Measurements from ENCODE around the gene CREB5.

Gene CREB5

DNA sequence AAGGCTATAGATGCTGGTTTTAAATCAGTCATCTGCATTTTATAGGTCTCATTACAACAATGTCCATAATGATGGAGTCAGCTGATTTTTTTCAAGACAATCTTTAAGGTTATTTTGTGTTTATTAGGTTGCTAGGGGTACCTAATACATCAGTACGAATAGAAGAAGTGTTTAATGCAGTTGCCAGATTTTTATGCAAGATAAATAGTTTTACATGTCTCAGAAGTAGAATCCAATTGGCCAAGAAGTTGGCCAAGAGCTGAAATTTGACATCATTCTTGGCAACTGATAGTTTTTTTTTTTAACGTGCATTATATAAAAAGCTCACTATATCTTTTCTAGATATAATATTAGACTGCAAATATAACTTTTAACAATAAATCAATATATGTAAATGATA is 337.3 kb downstream of the CREB5 start:
- H3K27ac ChIP-seq = no peak overlapping the region
- no peak for DNase-seq (ENCODE audit: low read depth, low spot score)

DNA sequence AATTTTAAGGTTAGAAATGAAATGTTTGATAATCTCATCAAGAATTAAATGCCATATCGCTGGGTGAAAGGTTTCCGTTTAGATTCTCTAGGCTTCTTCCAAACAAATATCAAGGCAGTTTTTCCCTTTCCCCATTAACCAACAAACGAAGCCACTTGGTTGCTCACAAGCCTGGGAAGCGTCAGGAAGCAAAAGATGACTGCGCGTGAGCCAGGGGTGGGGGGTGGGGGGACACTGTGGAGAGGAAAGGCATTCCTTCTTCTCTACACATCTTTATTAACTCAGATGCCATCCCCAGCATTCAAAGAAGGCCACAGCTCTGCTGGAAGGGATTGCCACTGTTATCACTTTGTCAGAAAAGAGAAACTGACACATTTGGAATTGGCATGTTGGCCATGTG is 338.7 kb downstream of the CREB5 start:
- no peak overlapping the region for H3K27ac ChIP-seq
- no peak for DNase-seq (ENCODE audit: low read depth, low spot score)

DNA sequence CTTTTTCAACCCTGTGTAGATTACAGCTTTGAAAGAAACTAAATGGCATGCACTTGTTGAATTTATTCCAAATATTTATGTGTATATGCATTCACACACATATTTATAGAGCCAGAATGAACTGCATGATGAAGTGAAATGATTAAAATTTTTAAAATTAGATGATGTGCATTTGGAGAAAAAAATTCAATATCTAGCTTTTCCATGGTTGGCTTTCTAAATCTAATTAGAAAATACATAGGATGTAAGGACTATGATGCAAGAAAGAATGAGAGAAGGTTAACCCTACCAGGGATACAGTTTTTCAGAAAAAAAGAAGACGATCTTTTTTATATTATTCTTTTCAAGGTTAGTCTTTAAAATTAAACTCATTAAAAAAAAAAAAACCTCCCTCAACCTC is 341.3 kb downstream of the CREB5 start:
- H3K27ac ChIP-seq = no peak overlapping the region
- DNase-seq (ENCODE audit: low read depth, low spot score) = no peak

DNA sequence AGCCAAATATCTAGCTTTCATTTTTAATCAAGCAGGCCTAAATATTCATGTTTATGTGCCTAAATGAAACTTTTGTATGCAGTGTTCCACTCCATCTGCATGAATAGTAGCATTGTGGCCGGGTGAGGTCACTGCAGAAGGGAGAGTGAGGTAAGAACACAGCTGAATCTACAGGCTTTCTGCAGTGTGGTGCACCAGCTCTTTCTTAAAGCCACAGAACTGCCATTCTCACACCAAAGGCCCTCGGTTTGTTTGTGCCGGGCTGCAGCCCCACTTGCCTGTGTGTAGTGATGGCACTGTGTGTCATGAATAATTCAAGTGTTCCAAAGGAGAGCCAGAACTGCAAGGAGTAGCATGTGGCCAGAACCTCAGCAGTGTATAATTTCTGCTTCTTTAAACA is 341.7 kb downstream of the CREB5 start:
- no peak overlapping the region for H3K27ac ChIP-seq
- no peak for DNase-seq (ENCODE audit: low read depth, low spot score)

DNA sequence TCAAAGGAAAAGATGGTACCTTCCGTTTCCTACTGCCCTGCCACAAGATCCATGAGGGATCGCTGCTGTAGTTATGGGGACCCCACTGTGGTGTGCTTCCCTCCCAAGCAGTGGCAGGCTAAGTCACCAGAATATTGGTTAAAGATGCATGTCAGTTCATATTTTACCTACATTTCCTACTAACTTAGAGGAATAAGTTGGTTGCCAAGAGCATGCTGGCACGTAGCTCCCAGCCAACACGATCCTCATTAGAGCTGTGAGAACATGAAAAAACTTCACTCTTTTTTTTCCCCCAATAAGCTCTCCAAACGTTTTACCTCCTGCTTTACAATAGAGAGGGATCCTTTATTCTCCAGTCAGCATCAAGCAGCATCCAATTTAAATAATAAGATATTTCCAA is 342.1 kb downstream of the CREB5 start:
- DNase-seq (ENCODE audit: low read depth, low spot score) = no peak
- no peak overlapping the region for H3K27ac ChIP-seq

DNA sequence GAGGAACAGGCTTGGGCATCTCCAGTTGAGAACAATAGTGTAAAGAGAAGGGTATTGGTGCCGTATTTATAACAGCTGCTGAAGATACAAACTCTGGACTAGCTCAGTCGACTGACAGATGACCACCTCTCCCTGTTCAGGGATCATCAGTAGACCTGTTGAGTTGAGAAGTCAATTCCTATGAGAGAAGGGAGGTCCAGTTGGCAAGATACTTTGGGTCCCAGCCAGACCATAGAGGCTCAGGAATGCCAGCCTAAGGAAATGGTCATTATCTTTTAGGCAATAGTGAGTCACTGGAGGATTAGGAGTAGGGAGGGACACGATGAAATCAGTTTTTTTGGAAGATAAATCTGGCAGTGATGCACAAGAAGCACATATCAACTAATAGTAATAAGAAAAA is 342.9 kb downstream of the CREB5 start:
- no peak overlapping the region for H3K27ac ChIP-seq
- no peak for DNase-seq (ENCODE audit: low read depth, low spot score)

GRCh38 chr7:28758186-28758585 is 345.9 kb downstream of the CREB5 start:
- no peak overlapping the region for H3K27ac ChIP-seq
- no peak for DNase-seq (ENCODE audit: low read depth, low spot score)

DNA sequence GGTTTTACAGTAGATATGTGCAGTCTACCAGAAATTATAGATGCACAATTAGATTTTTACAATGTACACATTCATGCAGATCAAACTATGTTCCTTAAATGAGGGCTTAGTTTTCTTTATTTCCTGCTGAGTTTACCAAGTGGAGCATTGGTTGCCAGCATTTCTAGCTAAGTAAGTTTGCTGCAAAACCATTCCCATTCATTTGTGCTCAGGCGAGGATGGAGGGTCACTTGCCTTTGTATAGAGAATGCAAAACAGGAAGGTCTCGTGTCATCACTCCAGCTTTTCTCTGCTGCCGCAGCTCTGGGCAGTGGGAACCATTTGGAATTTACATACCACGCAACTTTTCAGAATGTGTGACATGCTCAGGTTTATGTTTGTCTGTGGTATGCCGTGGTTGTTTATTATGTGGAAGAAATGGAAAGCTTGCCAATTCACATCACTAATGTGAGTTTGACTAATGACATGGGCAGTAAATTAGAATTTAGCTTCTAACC is 347.2 kb downstream of the CREB5 start:
- H3K27ac ChIP-seq = no peak overlapping the region
- no peak for DNase-seq (ENCODE audit: low read depth, low spot score)

GRCh38 chr7:28761505-28761904 is 349.2 kb downstream of the CREB5 start:
- no peak overlapping the region for H3K27ac ChIP-seq
- no peak for DNase-seq (ENCODE audit: low read depth, low spot score)

- no peak for DNase-seq (ENCODE audit: low read depth, low spot score)
- H3K27ac ChIP-seq = no peak overlapping the region
Observed at GRCh38 chr7:28762651-28763050, 350.3 kb downstream of the CREB5 start.

DNA sequence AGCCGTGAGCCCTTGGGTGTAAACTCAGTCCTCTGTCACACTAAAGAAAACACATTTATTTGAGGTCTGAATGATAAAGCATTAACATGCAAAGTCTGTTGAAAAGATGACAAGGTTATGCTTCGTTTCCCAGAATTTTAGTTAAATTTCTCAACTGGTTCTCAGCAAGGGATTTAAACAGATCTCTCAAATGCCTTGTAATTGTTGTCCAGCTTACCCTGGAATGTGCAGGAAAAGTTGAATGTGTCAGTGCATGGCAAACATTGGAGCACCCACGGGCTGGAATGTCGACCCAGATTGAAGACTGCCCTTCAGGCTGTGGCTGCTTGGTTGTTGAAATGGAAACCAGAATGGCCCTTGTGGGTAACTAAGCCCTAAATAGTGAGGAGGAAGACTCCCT is 354.0 kb downstream of the CREB5 start:
- no peak overlapping the region for H3K27ac ChIP-seq
- no peak for DNase-seq (ENCODE audit: low read depth, low spot score)

DNA sequence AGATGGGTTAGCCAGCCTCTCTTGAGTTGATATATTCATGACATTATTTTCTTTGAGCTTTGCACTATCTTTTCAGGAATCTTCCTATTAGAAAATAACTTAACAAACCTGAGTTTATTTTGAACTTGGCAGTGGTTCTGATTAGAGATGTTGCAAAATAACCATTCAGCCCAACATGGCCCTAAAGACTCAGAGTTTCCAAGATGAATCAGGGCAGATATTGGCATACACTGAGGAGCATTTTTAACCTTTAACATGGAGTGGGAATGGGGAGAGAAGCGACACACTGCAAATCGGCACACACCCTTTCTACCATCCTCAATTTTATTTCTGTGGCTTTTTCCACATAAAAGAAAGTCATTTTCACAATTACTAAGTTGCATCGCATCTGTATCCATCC is 355.0 kb downstream of the CREB5 start:
- DNase-seq (ENCODE audit: low read depth, low spot score) = no peak
- no peak overlapping the region for H3K27ac ChIP-seq

DNA sequence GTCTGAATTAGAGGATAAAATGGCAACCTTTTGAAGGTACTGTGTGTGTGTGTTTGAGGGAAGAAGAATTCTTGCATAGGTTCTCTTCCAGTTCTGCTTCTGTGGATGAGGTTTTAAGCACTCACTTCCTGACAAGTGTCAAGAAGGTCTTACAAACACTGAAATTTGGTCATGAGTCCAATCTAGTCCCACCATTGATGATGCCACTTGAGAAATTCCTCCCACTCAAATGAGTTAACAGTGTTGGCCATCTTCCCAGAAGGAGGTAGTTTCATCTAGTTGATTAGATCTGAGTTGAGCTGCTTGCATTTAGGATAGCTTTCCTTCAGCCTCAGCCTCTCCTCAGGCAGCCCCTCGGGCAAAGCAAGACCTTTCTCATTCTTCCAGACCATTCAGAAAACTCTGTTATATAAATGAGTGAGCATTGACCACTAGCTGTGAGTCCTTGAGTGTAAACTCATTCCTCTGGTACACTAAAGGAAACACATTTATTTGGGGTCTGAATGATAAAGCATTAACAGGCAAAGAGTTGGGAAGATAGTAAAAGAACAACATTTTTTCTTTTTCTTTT is 356.3 kb downstream of the CREB5 start:
- H3K27ac ChIP-seq = no peak overlapping the region

GRCh38 chr7:28771906-28772622 is 359.7 kb downstream of the CREB5 start:
- no peak overlapping the region for H3K27ac ChIP-seq
- no peak for DNase-seq (ENCODE audit: low read depth, low spot score)

More for the DNA sequence above, 356.3 kb downstream of the CREB5 start:
- peak; percentile 16 for DNase-seq (ENCODE audit: low read depth, low spot score)

GRCh38 chr7:28773423-28774145 is 361.3 kb downstream of the CREB5 start:
- no peak overlapping the region for H3K27ac ChIP-seq
- no peak for DNase-seq (ENCODE audit: low read depth, low spot score)

- H3K27ac ChIP-seq = no peak overlapping the region
- DNase-seq (ENCODE audit: low read depth, low spot score) = no peak
Observed at GRCh38 chr7:28774261-28774988, 362.1 kb downstream of the CREB5 start.

DNA sequence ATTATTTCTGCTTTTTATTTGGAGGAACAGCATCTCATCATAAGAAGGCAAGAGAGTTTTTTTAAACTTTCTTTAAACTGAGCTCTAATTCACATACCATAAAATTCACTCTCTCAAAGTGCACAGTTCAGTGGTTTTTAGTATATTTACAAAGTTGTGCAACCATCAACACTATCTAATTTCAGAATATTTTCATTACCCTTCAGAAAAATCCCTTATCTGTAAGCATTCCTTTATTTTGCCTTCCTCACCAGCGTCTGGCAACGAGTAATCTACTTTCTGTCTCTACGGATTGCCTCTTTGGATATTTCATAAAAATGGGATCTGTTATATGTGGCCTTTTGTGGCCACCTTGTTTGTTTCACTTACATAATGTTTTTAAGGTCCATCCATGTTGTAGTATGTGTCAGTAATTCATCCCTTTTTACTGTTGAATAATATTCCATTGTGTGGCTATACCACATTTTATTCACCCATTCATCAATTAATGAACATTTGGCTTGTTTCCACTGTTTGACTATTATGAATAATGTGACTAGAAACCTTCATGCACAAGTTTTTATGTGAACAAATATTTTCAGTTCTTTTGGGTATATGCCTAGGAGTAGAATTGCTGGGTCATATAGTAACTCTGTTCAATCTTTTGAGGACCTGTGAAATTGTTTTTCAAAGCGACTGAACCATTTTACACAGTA is 364.3 kb downstream of the CREB5 start:
- DNase-seq (ENCODE audit: low read depth, low spot score) = no peak
- H3K27ac ChIP-seq = no peak overlapping the region

- no peak for DNase-seq (ENCODE audit: low read depth, low spot score)
Observed at GRCh38 chr7:28778786-28779185, 366.5 kb downstream of the CREB5 start.

GRCh38 chr7:28779954-28780353 is 367.6 kb downstream of the CREB5 start:
- no peak for DNase-seq (ENCODE audit: low read depth, low spot score)
- no peak overlapping the region for H3K27ac ChIP-seq

More at GRCh38 chr7:28778786-28779185, 366.5 kb downstream of the CREB5 start:
- no peak overlapping the region for H3K27ac ChIP-seq

- no peak for DNase-seq (ENCODE audit: low read depth, low spot score)
Observed at GRCh38 chr7:28782362-28782761, 370.0 kb downstream of the CREB5 start.

More at GRCh38 chr7:28782362-28782761, 370.0 kb downstream of the CREB5 start:
- H3K27ac ChIP-seq = no peak overlapping the region

Data from epithelial cell of prostate (primary cell).